ENCODE results near the gene ABI3BP. TPM values are rescaled to one million over a fixed set of nuclear protein-coding genes. Genes with fewer than 3 reads are reported as not detected.

ABI3BP gene, protein sequence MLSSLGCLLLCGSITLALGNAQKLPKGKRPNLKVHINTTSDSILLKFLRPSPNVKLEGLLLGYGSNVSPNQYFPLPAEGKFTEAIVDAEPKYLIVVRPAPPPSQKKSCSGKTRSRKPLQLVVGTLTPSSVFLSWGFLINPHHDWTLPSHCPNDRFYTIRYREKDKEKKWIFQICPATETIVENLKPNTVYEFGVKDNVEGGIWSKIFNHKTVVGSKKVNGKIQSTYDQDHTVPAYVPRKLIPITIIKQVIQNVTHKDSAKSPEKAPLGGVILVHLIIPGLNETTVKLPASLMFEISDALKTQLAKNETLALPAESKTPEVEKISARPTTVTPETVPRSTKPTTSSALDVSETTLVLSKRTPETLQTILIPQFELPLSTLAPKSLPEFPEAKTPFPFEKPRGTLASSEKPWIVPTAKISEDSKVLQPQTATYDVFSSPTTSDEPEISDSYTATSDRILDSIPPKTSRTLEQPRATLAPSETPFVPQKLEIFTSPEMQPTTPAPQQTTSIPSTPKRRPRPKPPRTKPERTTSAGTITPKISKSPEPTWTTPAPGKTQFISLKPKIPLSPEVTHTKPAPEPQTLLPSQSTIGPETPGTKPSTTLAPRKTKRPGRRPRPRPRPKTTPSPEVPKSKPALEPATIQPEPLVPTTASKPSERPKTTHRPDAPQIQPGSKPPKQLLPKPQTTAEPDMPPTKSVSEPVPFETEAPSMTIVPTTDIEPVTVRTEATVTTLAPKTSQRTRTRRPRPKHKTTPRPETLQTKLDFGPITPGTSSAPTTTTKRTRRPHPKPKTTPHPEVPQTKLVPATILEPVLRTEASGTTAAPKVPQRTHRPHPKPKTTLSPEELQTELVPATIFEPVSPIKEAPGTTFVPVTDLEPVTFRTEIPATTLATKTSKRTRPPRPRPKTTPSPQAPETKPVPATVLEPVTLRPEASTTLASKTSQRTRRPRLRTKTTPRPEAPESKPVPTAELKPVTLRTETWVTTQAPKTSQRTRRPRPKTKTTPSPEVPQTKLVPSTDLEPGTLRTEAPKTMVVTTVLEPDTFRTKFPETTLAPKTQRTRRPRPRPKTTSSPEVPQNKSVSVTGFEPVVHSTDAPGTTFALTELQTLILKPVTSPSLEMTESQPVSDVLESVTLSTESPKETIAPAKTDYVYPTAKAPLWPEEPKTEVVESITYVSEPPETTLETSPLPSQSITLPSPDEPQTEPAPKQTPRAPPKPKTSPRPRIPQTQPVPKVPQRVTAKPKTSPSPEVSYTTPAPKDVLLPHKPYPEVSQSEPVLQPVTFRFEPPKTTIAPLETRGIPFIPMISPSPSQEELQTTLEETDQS (N-terminal part only)
- total RNA-seq (10 to 100 TPM; 86.7 to 87.5 TPM), polyA plus RNA-seq (10 to 100 TPM; 21.9 to 33.0 TPM)
- long read RNA-seq, donor 1, partial matches to known transcripts, result 0 of 1 reads
- long read RNA-seq, donor 1, other reads (novel, unspliced or antisense), result 0 of 1 reads
- long read RNA-seq, donor 2, partial matches to known transcripts, result 0 of 1 reads
- long read RNA-seq, donor 2, other reads (novel, unspliced or antisense), result 0 of 1 reads
- long read RNA-seq, donor 3, result 0 reads
- long read RNA-seq, donor 4, result 0 reads
- long read RNA-seq, donor 5, result 0 reads

DNA sequence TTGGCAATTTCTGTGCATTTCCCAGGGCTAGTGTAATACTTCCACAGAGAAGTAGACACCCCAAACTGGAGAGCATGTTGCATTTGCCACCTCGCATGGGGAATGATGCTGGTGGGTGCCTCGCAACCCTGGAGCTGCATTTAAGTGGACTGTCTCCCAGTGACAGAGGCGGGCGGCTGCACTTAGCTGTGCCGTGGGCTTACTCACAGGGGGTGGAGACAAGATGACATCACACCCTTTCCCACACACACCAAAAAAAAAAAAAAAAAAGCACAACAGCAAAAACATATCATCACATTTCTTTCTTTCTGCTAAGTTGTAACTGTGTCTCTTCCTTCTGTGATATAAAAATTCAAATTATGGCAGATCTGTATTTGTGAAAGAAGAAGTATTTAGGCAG is at the start of gene ABI3BP:
TSS of gene ABI3BP (minus strand) at position 113 of the 400 bp plus-strand sequence. CDS start at position 76, 37 bp downstream.
- TF ChIP-seq, protein P1, sequence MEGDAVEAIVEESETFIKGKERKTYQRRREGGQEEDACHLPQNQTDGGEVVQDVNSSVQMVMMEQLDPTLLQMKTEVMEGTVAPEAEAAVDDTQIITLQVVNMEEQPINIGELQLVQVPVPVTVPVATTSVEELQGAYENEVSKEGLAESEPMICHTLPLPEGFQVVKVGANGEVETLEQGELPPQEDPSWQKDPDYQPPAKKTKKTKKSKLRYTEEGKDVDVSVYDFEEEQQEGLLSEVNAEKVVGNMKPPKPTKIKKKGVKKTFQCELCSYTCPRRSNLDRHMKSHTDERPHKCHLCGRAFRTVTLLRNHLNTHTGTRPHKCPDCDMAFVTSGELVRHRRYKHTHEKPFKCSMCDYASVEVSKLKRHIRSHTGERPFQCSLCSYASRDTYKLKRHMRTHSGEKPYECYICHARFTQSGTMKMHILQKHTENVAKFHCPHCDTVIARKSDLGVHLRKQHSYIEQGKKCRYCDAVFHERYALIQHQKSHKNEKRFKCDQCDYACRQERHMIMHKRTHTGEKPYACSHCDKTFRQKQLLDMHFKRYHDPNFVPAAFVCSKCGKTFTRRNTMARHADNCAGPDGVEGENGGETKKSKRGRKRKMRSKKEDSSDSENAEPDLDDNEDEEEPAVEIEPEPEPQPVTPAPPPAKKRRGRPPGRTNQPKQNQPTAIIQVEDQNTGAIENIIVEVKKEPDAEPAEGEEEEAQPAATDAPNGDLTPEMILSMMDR (IDR thresholded peaks at IDR 0.05; ENCODE audit: control extremely low read depth, extremely low read depth), result no peak
- ATAC-seq (ENCODE audit: insufficient read depth, low FRiP score) (peak; percentile 78), DNase-seq (peak; percentile 83 to 93 (median 88))
- Histone ChIP-seq H3K27me3 (ENCODE audit: control insufficient read depth in 3 of 3, insufficient read depth in 3 of 3, low read length in 2 of 3) (no peaks in the 10 kb centered on the region), H3K4me1 (ENCODE audit: control insufficient read depth in 5 of 5, insufficient read depth in 5 of 5, low read length in 5 of 5) (peaks cover 0 to 13% (median 0%) of the 10 kb centered on the region in 5 donors), H3K27ac (ENCODE audit: low read depth in 1 of 2, low read length in 1 of 2) (peak within 1 kb of the TSS in 1 of 2 donors; percentile 72), H3K9me3 (ENCODE audit: control insufficient read depth in 4 of 4, insufficient read depth in 3 of 4, low read length in 3 of 4) (no peaks in the 10 kb centered on the region), H3K36me3 (ENCODE audit: control insufficient read depth in 4 of 4, insufficient read depth in 4 of 4, low read length in 4 of 4) (no peaks in the 10 kb centered on the region), H3K9ac (ENCODE audit: insufficient read depth in 1 of 2, low read length in 2 of 2) (peak within 1 kb of the TSS; percentile 39 to 89), H3K4me3 (peak within 1 kb of the TSS; percentile 27)
- 30 to 36% methylated on average over 5 of the region's 5 CpGs for WGBS, 2 donors

DNA sequence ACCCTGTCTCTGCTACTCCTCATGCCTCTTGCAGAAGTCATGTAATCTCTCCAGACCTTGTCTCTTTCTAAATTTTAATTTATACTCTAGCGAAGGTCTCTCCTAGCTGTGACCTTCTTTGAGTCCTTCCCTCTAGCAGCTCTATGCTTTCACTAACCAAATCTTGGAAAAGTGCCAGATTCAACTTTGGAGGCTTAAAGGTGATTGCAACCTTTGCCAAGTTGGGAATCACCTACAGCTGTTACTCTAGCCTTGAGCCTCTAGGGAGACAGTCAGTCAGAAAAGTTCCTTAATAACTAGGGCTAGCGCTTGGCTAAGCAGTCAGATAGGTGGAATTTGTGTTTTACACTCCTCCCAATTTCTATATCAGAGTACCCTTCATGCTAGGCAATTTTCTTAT is 46.1 kb upstream of the ABI3BP start:
- no peaks in the 10 kb centered on the region for H3K36me3 ChIP-seq (ENCODE audit: control insufficient read depth in 4 of 4, insufficient read depth in 4 of 4, low read length in 4 of 4)
- H3K4me3 ChIP-seq, result no peak overlapping the region
- no peak overlapping the region for H3K9ac ChIP-seq (ENCODE audit: insufficient read depth in 1 of 2, low read length in 2 of 2)
- peaks cover 0 to 5% (median 0%) of the 10 kb centered on the region in 5 donors for H3K4me1 ChIP-seq (ENCODE audit: control insufficient read depth in 5 of 5, insufficient read depth in 5 of 5, low read length in 5 of 5)
- no peaks in the 10 kb centered on the region for H3K27me3 ChIP-seq (ENCODE audit: control insufficient read depth in 3 of 3, insufficient read depth in 3 of 3, low read length in 2 of 3)
- H3K9me3 ChIP-seq (ENCODE audit: control insufficient read depth in 4 of 4, insufficient read depth in 3 of 4, low read length in 3 of 4), result no peaks in the 10 kb centered on the region
- ATAC-seq (ENCODE audit: insufficient read depth, low FRiP score) (no peak), DNase-seq (no peak)
- WGBS, 2 donors, result 91 to 100% methylated on average over 2 of the region's 2 CpGs
- H3K27ac ChIP-seq (ENCODE audit: low read depth in 1 of 2, low read length in 1 of 2), result no peak overlapping the region
- TF ChIP-seq, protein P1 (IDR thresholded peaks at IDR 0.05; ENCODE audit: control extremely low read depth, extremely low read depth), result no peak

DNA sequence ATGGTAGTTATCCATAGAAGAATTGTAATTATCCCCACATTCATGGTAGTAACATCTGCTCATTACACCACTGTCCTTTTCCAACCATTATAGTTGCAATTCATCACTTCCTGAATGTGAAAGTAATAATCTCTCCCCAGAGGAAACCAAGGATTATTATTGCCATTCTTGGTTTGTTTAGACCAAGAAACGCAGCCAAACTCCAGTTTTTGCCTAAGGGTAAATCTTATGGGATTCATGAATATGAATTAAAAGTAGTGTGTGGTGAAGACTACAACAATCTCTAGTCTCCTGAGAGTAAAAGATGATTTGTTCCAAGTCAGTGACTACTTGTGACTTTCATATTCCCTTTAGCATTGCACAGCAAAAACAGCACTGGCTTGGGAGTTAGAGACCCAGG is 45.7 kb upstream of the ABI3BP start:
- TF ChIP-seq, protein P1 (IDR thresholded peaks at IDR 0.05; ENCODE audit: control extremely low read depth, extremely low read depth), result no peak
- Histone ChIP-seq H3K27me3 (ENCODE audit: control insufficient read depth in 3 of 3, insufficient read depth in 3 of 3, low read length in 2 of 3) (no peaks in the 10 kb centered on the region), H3K4me3 (no peak overlapping the region), H3K4me1 (ENCODE audit: control insufficient read depth in 5 of 5, insufficient read depth in 5 of 5, low read length in 5 of 5) (peaks cover 0 to 5% (median 0%) of the 10 kb centered on the region in 5 donors), H3K9me3 (ENCODE audit: control insufficient read depth in 4 of 4, insufficient read depth in 3 of 4, low read length in 3 of 4) (no peaks in the 10 kb centered on the region), H3K27ac (ENCODE audit: low read depth in 1 of 2, low read length in 1 of 2) (no peak overlapping the region), H3K9ac (ENCODE audit: insufficient read depth in 1 of 2, low read length in 2 of 2) (no peak overlapping the region), H3K36me3 (ENCODE audit: control insufficient read depth in 4 of 4, insufficient read depth in 4 of 4, low read length in 4 of 4) (no peaks in the 10 kb centered on the region)
- ATAC-seq (ENCODE audit: insufficient read depth, low FRiP score), result no peak
- WGBS, 2 donors, result 63 to 74% methylated on average over 1 of the region's 1 CpG
- DNase-seq, result no peak
